ENCODE measurements around the gene RTP1.
"Not testable (repeated sequence)": the region's sequence is repeated elsewhere in the genome, so short reads cannot be mapped to it uniquely, and the experiment has no call there.

The RTP1 gene

DNA sequence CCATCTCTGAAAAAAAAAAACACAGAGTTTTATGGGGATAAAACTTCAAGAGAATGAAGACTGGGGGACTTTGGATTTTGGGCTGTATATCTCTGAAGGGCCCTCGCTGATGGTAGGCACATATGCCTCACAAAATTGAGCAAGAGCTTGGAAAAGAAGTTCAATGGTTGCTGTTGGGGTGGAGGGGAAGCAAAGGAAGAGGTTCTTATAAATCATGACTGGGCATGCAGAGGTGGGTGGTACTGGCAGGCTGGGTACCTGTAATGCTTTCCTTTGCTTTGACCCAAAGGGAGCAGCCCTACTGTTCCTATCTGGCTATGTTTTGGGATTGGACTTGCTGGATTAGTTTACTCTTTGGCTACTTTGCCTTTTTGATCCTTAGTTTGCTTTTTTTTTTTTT, 6.0 kb upstream of the RTP1 start:
- no peak for TF ChIP-seq CTCF (IDR thresholded peaks at IDR 0.05; ENCODE audit: low read depth, low read length)
- Histone ChIP-seq H3K4me3 (ENCODE audit: low read depth, low read length) (no peak overlapping the region), H3K27me3 (no peaks in the 10 kb centered on the region), H3K4me1 (no peaks in the 10 kb centered on the region), H3K36me3 (no peaks in the 10 kb centered on the region), H3K9me3 (no peaks in the 10 kb centered on the region)
- DNase-seq: no peak

- Histone ChIP-seq H3K9me3 (no peaks in the 10 kb centered on the region), H3K36me3 (no peaks in the 10 kb centered on the region), H3K27me3 (no peaks in the 10 kb centered on the region), H3K4me3 (ENCODE audit: low read depth, low read length) (no peak overlapping the region), H3K4me1 (no peaks in the 10 kb centered on the region)
- TF ChIP-seq CTCF (IDR thresholded peaks at IDR 0.05; ENCODE audit: low read depth, low read length): no peak
- no peak for DNase-seq
Observed at GRCh38 chr3:187193181-187193580, 4.1 kb upstream of the RTP1 start.

GRCh38 chr3:187196573-187197334, 532 bp upstream of the RTP1 start:
- no peaks in the 10 kb centered on the region for H3K36me3 ChIP-seq
- DNase-seq: no peak
- no peak for TF ChIP-seq CTCF (IDR thresholded peaks at IDR 0.05; ENCODE audit: low read depth, low read length)
- no peaks in the 10 kb centered on the region for H3K4me1 ChIP-seq
- no peaks in the 10 kb centered on the region for H3K9me3 ChIP-seq
- no peak overlapping the region for H3K4me3 ChIP-seq (ENCODE audit: low read depth, low read length)
- no peaks in the 10 kb centered on the region for H3K27me3 ChIP-seq

DNA sequence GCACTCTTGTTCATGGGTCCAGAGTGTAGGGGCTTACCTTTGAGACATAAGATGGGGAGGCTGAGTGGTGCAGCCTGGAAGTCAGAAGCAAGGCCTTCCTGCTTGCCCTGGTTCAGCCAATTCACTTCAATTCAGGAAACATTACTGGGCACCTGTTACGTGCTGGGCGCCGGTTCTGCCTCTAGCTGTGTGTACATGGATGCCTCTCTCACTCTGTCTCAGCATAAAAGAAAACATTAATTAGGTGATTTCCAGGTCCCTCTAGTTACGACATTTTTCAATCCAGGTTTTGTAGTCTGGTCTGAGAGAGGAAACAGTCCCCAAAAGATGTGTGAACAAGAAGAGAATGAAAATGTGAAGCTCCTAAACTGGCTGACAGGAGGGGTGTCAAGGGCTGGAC, 1.2 kb downstream of the RTP1 start:
- H3K9me3 ChIP-seq: no peaks in the 10 kb centered on the region
- DNase-seq: no peak
- no peak for TF ChIP-seq CTCF (IDR thresholded peaks at IDR 0.05; ENCODE audit: low read depth, low read length)
- H3K27me3 ChIP-seq: peaks cover 3% of the 10 kb centered on the region
- H3K36me3 ChIP-seq: no peaks in the 10 kb centered on the region
- no peak overlapping the region for H3K4me3 ChIP-seq (ENCODE audit: low read depth, low read length)
- H3K4me1 ChIP-seq: no peaks in the 10 kb centered on the region

- not testable (repeated sequence) for H3K36me3 ChIP-seq; DNase-seq; H3K9me3 ChIP-seq; H3K27me3 ChIP-seq; H3K4me3 ChIP-seq (ENCODE audit: low read depth, low read length); H3K4me1 ChIP-seq
Observed at GRCh38 chr3:187199463-187200050, 2.3 kb downstream of the RTP1 start.

DNA sequence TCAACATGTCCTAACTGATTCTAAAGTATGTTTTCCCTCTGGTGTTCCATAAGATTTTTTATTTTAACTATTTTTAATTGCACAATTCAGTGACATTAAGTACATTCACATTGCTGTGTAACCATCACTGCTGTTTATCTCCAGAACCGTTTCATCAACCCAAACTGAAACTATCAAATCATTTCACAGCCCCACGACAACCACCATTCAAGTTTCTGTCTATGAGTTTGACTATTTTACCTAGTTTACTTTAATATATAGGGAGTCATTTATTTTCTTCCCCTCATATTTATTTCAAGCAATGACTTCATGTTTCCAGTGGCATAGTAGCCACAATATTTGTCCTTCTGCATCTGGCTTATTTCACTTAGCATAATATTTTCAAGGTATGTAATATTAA, 8.4 kb downstream of the RTP1 start:
- DNase-seq: no peak
- no peak for TF ChIP-seq CTCF (IDR thresholded peaks at IDR 0.05; ENCODE audit: low read depth, low read length)
- no peaks in the 10 kb centered on the region for H3K4me1 ChIP-seq
- H3K36me3 ChIP-seq: no peaks in the 10 kb centered on the region
- H3K27me3 ChIP-seq: peaks cover 10% of the 10 kb centered on the region
- H3K9me3 ChIP-seq: no peaks in the 10 kb centered on the region
- H3K4me3 ChIP-seq (ENCODE audit: low read depth, low read length): no peak overlapping the region

Measured in BE2C (cell line).